Activated naive CD8-positive, alpha-beta T cell treated with anti-CD3 and anti-CD28 coated beads for 36 hours (primary cell): ENCODE results near the gene WWOX. TPM values are rescaled to one million over a fixed set of nuclear protein-coding genes. Genes with fewer than 3 reads are reported as not detected.

Experiments
- DNase-seq: peaks from one replicate; pipeline ENCODE4 v3.0.0; 2021
- H3K27ac Mint-ChIP-seq: one replicate; pipeline ENCODE4 v1.8.0; 2022; ENCODE audit warnings: mild to moderate bottlenecking, moderate library complexity, mixed read lengths
- H3K27me3 Mint-ChIP-seq: one replicate; pipeline ENCODE4 v1.8.0; 2022; ENCODE audit warnings: mild to moderate bottlenecking, mixed read lengths
- H3K36me3 Mint-ChIP-seq: one replicate; pipeline ENCODE4 v1.8.0; 2021; ENCODE audit warnings: mild to moderate bottlenecking, mixed read lengths
- H3K4me1 Mint-ChIP-seq: one replicate; pipeline ENCODE4 v1.8.0; 2021; ENCODE audit warnings: mixed read lengths
- H3K4me3 Mint-ChIP-seq: one replicate; pipeline ENCODE4 v1.8.0; 2022; ENCODE audit warnings: mild to moderate bottlenecking, moderate library complexity, mixed read lengths
- H3K9me3 Mint-ChIP-seq: one replicate; pipeline ENCODE4 v1.8.0; 2022; ENCODE audit warnings: mixed read lengths
- total RNA-seq, 2 experiments: library from RNA; stranded (reverse); gene quantifications; one replicate each; pipeline ENCODE4 v1.2.3, GENCODE V29; 2021

The WWOX gene
- total RNA-seq, 2 experiments from 2014 or later: 20.0 to 23.9 TPM

DNA sequence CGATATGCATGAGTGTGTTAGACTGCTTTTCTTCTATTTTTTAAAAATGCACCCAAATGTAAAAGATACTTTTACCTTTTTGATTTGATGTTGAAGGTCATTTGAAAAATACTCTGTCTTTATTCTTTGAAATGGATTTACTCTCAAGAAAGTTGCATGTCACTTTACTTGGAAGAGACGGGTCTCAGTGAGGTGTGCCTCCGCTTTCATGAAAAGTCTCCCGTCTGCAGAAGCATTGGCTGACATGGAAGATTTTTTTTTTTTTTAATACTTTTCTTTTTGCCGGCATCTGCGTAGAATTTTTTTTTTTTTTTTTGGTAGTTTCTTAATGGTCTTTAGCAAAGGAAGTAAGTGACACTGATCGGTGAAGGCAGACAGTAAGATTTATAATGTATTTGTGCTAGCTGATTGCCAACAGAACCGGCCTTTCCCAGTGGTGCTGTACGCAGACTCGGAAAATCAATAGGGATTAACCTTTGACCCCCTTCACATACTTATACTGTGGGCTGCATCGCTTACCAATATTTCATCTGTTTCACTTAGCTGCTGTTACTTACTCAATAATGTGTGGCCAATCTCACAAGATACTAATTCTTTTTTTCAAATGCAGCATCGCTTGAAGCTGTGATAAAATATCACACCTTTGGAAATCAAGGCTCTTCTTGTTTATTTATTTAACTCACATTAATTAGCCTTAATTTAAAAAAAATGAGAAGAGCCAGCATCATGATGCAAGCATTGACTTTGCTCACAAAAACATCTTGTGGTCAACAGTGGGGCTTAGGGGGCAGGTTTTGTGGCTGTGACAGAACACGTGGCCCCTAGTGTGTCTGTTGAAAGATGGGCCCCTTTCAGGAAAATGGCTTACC, 383.9 kb downstream of the WWOX start:
- H3K27me3 Mint-ChIP-seq: no peaks in the 10 kb centered on the region
- H3K9me3 Mint-ChIP-seq: no peaks in the 10 kb centered on the region
- no peak for DNase-seq
- no peak overlapping the region for H3K27ac Mint-ChIP-seq
- no peak overlapping the region for H3K4me3 Mint-ChIP-seq
- H3K4me1 Mint-ChIP-seq: peaks cover 4% of the 10 kb centered on the region
- H3K36me3 Mint-ChIP-seq: no peaks in the 10 kb centered on the region

DNA sequence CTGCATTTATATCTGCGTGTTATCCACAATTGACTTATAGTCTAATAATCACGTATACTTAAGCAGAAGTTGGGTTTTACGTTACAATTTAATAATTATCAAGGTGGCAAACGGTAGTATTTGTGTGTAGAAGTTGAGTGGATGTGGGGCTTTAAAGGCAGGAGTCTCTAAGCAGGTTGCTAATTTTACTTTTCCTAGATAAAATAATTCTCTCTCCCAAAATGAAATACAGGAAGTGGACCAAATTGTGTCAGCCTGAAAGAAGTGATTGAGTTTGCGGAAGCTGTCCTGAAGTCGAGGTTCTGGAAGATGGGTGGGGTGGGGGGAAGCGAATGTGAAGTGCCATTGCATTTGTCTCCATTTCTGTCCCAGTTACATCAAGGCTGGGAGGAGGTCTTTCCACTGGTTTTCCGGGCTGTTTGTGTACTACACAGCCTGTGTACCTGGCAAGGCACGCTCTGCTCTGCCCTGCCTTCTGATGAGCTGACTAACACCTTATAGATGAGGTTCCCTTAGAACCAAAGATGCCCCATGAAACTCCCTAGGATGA, 385.1 kb downstream of the WWOX start:
- H3K4me3 Mint-ChIP-seq: no peak overlapping the region
- H3K27me3 Mint-ChIP-seq: no peaks in the 10 kb centered on the region
- peaks cover 4% of the 10 kb centered on the region for H3K4me1 Mint-ChIP-seq
- H3K27ac Mint-ChIP-seq: no peak overlapping the region
- no peaks in the 10 kb centered on the region for H3K36me3 Mint-ChIP-seq
- no peak for DNase-seq
- no peaks in the 10 kb centered on the region for H3K9me3 Mint-ChIP-seq

DNA sequence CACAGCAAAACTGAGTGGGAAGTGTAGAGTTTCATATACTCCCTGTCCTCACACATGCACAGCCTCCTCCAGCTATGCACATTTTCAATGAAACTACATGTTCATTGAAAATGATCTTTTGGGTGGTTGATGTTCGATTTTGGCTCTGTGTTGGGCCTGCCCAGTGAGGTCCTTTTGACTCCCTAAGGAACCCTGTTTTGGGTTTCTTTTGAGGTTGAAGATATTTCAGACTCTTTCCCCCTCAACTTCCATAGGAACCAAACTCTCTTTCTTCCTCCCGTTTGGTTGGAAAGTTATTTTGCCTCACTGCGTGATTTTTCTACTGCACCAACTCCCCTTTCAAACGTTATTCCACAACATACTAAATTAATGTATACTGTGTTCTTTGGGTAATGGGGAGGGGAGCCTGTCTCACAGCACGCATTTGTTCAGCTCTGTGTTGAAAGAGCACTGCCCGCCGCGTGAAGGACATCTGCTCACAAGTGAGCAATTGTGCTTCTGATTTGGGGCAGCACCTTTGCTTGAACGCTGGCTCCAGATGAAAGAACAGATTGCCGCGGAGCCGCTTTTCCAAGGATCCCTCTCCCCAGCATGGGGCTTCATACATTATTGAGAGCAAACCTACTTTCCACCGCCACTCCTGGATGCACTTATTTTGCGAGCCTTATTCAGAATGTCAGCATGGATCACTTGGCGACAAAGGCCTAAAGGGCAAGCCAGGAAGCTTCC, 385.9 kb downstream of the WWOX start:
- no peak for DNase-seq
- H3K9me3 Mint-ChIP-seq: no peaks in the 10 kb centered on the region
- H3K4me1 Mint-ChIP-seq: peaks cover 4% of the 10 kb centered on the region
- no peak overlapping the region for H3K27ac Mint-ChIP-seq
- H3K4me3 Mint-ChIP-seq: no peak overlapping the region
- no peaks in the 10 kb centered on the region for H3K27me3 Mint-ChIP-seq
- H3K36me3 Mint-ChIP-seq: no peaks in the 10 kb centered on the region

DNA sequence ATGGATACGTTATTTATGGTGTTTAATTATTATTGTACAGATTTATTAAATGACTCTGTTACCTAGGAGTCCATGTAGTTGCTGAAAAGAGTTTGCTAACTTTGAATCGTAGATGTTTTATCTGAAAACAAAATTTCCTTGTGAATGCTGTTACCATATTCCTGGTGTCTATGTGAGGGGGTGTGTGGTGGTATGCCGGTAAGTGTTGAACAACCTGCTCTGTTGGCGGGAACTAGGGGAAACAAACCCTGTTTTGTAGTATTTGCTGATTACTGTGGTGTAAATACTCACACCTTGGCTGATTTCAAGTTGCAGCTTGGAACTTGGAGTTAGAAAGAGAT, 386.4 kb downstream of the WWOX start:
- Mint-ChIP-seq H3K27ac (no peak overlapping the region), H3K27me3 (no peaks in the 10 kb centered on the region), H3K9me3 (no peaks in the 10 kb centered on the region), H3K4me1 (peaks cover 2% of the 10 kb centered on the region), H3K36me3 (no peaks in the 10 kb centered on the region), H3K4me3 (no peak overlapping the region)
- DNase-seq: no peak

DNA sequence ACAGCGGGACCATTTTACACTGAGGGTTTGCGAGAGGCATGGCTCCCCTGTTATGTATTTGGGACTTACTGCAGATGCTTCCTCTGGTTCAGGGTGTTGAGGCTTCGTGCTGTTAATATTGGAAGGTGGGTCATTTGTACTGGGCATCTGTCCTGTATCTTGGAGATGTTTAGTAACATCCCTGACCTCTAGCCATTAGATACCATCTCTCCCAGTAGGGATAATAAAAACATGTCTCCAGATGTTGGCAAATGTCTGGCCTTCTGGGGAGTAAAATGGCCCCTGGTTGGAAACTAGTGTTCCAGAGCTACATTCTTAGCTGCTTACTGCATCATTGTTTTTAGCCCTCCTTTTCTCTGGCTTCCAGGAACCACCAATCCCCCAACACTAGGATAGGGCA, 388.0 kb downstream of the WWOX start:
- Mint-ChIP-seq H3K4me3 (no peak overlapping the region), H3K4me1 (peaks cover 2% of the 10 kb centered on the region), H3K27ac (no peak overlapping the region), H3K27me3 (no peaks in the 10 kb centered on the region), H3K9me3 (no peaks in the 10 kb centered on the region), H3K36me3 (peaks cover 6% of the 10 kb centered on the region)
- no peak for DNase-seq

DNA sequence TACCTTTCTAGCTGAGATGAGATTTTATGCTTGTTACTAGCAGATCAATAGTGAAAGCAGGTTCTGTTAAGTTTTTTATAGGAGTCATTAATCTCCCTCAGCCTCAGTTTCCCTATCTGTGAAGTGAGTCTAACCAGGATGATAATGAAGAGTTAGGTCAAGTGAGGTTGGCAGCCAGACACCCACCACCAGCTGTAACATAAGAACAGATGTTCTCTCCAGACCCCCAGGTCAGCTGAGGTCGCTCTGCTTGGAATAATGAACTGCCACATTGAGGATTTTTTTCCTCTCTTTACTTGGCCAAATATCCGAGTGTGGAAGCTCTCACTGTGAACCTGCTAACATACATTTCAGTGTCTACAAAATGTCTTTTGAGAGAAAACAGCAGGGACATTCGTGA, 389.6 kb downstream of the WWOX start:
- peaks cover 6% of the 10 kb centered on the region for H3K36me3 Mint-ChIP-seq
- no peaks in the 10 kb centered on the region for H3K4me1 Mint-ChIP-seq
- H3K27me3 Mint-ChIP-seq: no peaks in the 10 kb centered on the region
- DNase-seq: no peak
- H3K9me3 Mint-ChIP-seq: no peaks in the 10 kb centered on the region
- no peak overlapping the region for H3K4me3 Mint-ChIP-seq
- H3K27ac Mint-ChIP-seq: no peak overlapping the region

DNA sequence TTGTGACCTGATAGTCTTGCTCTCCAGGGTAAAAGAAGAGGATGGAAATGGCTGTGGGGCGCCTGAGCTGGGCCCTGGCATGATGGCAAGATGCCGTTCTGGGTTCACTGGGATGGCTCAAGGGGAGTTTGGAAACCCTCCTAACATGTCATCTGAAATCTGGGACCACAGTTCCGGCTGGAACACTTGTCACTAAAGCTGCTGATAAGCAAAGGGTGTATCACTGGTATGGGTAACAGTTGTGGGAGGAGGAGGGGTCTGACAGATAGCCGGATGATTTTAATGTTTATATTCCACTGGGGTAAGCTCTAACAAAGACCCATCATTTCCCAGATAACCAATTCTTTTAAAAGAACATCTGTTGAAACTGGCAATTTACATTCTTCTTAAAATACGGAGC, 390.2 kb downstream of the WWOX start:
- Mint-ChIP-seq H3K27me3 (no peaks in the 10 kb centered on the region), H3K9me3 (no peaks in the 10 kb centered on the region), H3K36me3 (peaks cover 6% of the 10 kb centered on the region), H3K4me1 (no peaks in the 10 kb centered on the region), H3K4me3 (no peak overlapping the region), H3K27ac (no peak overlapping the region)
- no peak for DNase-seq

DNA sequence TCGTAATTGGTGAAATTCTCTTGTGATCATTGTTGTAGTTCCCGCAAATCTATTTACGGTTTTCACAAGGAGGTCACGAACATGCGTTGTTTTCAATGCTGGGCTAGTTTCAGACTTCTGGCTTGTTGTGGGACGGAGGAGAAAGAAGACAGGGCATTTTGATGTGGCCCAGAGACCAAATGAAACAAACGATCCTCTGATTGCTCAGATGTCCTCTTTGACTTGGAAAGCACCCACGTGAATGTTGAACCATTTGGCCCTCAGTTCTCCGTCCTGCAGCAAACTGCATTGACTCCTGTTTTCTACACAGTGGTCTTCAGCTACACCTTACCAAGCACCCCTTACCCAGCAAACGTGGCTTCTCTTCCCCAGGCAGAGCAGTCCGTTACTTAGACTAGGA, 391.0 kb downstream of the WWOX start:
- H3K27ac Mint-ChIP-seq: no peak overlapping the region
- no peaks in the 10 kb centered on the region for H3K27me3 Mint-ChIP-seq
- no peaks in the 10 kb centered on the region for H3K9me3 Mint-ChIP-seq
- no peaks in the 10 kb centered on the region for H3K4me1 Mint-ChIP-seq
- H3K36me3 Mint-ChIP-seq: peaks cover 6% of the 10 kb centered on the region
- H3K4me3 Mint-ChIP-seq: no peak overlapping the region
- no peak for DNase-seq

DNA sequence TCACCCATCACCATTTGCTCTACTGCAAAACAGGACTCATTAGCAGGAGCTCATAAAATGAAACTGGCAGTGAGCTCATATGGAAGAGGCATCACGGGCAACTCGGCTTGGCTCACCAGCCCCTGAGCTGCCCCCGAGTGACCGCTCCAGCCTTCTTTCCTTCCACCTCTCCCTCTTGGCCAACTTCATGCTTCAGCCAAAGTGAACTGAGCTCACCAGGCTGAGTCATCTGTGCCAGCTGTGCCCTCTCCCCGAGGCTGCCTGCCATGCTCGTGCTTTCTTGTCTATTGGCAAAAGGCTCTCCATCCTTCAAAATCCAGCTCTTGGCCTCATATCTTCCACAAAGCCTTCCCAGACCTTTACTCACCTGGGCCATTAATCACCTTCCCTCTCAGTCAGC, 391.4 kb downstream of the WWOX start:
- no peaks in the 10 kb centered on the region for H3K9me3 Mint-ChIP-seq
- H3K4me1 Mint-ChIP-seq: no peaks in the 10 kb centered on the region
- no peak overlapping the region for H3K27ac Mint-ChIP-seq
- no peaks in the 10 kb centered on the region for H3K27me3 Mint-ChIP-seq
- H3K4me3 Mint-ChIP-seq: no peak overlapping the region
- peaks cover 6% of the 10 kb centered on the region for H3K36me3 Mint-ChIP-seq
- DNase-seq: no peak

DNA sequence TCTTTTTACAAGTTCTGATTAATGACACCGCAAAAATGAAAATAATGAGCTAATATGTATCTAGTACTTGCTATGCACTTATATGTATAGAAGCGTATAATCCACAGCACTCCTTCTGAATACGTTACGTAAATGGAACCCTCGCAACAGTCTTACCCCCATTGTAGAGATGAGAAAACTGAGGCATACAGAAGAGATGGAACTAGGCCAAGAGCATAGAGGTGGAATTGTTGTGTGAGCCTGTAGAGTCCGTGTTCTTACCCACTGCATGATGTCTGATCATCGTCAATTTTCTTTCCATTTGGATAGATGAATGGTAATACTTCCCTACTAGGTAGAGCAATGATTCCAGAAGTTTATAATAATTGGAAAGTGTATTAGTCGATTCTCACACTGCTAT, 394.1 kb downstream of the WWOX start:
- Mint-ChIP-seq H3K27ac (no peak overlapping the region), H3K4me1 (no peaks in the 10 kb centered on the region), H3K36me3 (peaks cover 6% of the 10 kb centered on the region), H3K4me3 (no peak overlapping the region), H3K9me3 (no peaks in the 10 kb centered on the region), H3K27me3 (no peaks in the 10 kb centered on the region)
- no peak for DNase-seq

DNA sequence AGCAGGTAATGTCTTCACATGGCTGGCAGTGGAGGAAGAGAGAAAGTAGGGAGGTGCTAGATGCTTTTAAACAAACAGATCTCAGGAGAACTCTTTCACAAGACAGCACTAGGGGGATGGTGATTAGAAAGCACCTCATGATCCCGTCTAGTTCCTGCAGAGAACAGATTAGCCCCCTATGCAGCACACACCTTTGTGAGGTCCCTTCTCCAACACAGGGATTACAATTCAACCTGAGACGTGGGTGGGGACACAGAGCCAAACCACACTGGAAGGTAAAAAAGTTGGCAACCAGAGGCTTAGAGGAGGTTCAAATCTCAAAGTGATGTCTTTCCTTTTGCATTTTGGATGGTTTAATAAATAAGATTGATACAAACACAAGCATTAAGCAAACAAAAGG, 394.7 kb downstream of the WWOX start:
- no peak for DNase-seq
- no peaks in the 10 kb centered on the region for H3K9me3 Mint-ChIP-seq
- H3K4me3 Mint-ChIP-seq: no peak overlapping the region
- H3K27me3 Mint-ChIP-seq: no peaks in the 10 kb centered on the region
- H3K4me1 Mint-ChIP-seq: no peaks in the 10 kb centered on the region
- peaks cover 6% of the 10 kb centered on the region for H3K36me3 Mint-ChIP-seq
- H3K27ac Mint-ChIP-seq: no peak overlapping the region

DNA sequence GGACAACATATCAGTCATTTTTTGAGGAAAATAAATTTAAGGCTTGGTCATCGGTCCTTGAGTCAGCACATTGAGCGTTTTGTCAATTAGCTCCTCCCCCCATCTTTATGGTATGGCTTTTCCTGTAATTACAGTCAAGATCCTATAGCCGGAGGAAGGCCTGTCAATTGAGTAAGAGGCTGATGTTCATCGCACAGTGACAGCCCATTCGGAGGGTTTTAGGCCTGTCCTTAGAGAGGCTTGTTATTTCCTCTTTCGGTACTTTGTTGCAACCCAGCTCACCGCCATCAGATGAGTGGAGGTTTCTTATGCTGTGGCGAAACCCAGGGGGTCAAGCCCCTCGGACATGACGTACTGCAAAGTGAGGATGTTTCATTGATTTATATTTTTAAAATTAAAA, 395.2 kb downstream of the WWOX start:
- peaks cover 6% of the 10 kb centered on the region for H3K36me3 Mint-ChIP-seq
- no peak overlapping the region for H3K4me3 Mint-ChIP-seq
- H3K4me1 Mint-ChIP-seq: no peaks in the 10 kb centered on the region

DNA sequence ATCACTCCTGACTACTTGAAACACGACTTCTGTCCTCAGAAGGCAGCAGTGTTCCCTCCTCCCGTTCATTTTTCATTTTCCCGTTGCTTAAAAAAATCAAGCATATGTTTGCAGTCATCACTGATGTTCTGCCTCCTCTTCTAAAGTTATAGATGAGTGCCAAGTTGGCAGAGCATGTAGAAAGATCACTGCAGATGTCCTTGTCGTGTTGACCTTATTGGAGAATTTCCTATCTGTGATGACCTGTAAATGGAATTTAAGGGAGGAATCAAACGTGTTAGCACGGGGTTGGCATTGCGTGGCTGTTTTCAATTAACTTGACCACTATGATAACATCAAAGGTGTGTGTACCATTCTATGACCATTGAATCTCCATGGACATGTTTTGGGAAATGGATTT, 396.7 kb downstream of the WWOX start:
- H3K36me3 Mint-ChIP-seq: peaks cover 6% of the 10 kb centered on the region
- no peaks in the 10 kb centered on the region for H3K27me3 Mint-ChIP-seq
- DNase-seq: no peak
- no peak overlapping the region for H3K27ac Mint-ChIP-seq
- no peaks in the 10 kb centered on the region for H3K9me3 Mint-ChIP-seq
- H3K4me3 Mint-ChIP-seq: no peak overlapping the region
- H3K4me1 Mint-ChIP-seq: no peaks in the 10 kb centered on the region

More for the DNA sequence above, 395.2 kb downstream of the WWOX start:
- Mint-ChIP-seq H3K9me3 (no peaks in the 10 kb centered on the region), H3K27me3 (no peaks in the 10 kb centered on the region), H3K27ac (no peak overlapping the region)
- no peak for DNase-seq

DNA sequence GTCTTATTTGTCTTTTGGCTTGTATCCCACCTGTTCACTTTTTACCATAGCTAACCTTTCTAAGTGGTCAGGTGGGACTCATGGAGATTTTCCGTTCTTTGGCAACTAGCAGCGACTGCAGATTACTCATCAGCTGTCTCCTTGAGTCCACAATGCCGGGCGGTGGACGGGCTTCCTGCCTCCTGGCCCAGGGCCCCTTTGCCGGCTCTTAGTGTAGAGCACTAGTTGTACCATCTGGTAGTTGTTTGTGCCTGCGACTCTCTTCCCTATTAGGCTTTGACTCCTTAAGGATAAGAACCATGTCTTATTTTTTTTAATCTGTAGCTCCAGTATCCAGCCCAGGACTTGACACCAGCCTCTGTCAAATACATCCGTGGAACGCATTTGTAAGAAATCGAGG, 399.9 kb downstream of the WWOX start:
- H3K36me3 Mint-ChIP-seq: no peaks in the 10 kb centered on the region
- H3K4me1 Mint-ChIP-seq: no peaks in the 10 kb centered on the region

DNA sequence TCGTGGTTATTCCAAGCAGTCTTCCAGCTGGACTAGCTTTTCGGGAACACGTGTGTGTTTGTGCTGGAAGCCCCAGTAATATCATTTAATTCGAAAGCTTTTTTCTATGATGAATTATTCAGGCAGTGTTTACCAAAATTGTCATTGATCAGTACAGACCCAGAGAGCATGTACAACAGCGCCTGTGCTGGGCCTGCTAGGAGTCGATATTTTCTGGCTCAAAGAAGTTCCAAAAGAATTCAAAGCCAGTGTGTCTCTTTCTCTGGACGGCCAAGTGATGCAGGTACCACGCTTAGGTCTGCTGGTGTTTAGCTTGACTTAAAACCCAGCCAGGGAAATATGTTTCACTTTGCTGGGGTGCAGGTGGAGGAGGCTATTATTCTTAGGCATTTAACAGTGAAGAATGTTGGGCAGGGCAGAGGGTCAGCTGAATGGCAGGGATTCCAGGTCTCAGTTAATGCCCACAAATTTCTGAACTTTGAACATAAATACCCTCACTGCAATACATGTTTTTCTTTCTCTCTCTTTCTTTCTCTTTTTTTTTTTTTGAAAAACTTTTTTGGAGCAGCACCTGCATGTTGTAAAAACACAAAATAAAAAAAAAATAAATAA, 401.3 kb downstream of the WWOX start:
- H3K27ac Mint-ChIP-seq: no peak overlapping the region
- H3K4me3 Mint-ChIP-seq: no peak overlapping the region
- DNase-seq: no peak
- H3K9me3 Mint-ChIP-seq: no peaks in the 10 kb centered on the region
- no peaks in the 10 kb centered on the region for H3K4me1 Mint-ChIP-seq
- H3K27me3 Mint-ChIP-seq: no peaks in the 10 kb centered on the region
- H3K36me3 Mint-ChIP-seq: no peaks in the 10 kb centered on the region

More for the DNA sequence above, 399.9 kb downstream of the WWOX start:
- Mint-ChIP-seq H3K27me3 (no peaks in the 10 kb centered on the region), H3K27ac (no peak overlapping the region), H3K4me3 (no peak overlapping the region), H3K9me3 (no peaks in the 10 kb centered on the region)
- no peak for DNase-seq
